Measurements from ENCODE around the gene LEMD3.

DNA sequence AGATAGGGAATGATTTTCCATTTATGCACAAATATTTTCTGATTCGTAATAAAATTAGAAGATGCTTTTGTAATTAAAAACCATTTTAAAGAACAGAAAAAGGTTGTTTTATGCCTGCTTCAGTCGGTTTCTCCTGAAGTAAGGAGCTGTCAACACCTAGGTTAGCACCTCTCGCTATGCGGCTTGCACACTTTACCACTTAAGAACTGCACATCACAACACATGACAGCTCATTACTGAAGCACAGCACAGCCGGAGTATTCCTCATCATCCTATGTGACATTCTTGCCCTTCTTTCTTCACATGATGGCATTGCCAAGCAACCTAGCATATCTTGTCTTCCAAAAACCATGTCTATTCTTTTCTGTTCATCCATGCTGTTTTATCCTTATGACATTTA, 42.9 kb upstream of the LEMD3 start:
- TF ChIP-seq, protein P1, sequence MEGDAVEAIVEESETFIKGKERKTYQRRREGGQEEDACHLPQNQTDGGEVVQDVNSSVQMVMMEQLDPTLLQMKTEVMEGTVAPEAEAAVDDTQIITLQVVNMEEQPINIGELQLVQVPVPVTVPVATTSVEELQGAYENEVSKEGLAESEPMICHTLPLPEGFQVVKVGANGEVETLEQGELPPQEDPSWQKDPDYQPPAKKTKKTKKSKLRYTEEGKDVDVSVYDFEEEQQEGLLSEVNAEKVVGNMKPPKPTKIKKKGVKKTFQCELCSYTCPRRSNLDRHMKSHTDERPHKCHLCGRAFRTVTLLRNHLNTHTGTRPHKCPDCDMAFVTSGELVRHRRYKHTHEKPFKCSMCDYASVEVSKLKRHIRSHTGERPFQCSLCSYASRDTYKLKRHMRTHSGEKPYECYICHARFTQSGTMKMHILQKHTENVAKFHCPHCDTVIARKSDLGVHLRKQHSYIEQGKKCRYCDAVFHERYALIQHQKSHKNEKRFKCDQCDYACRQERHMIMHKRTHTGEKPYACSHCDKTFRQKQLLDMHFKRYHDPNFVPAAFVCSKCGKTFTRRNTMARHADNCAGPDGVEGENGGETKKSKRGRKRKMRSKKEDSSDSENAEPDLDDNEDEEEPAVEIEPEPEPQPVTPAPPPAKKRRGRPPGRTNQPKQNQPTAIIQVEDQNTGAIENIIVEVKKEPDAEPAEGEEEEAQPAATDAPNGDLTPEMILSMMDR (IDR thresholded peaks at IDR 0.05): no peak
- TF ChIP-seq POLR2A (IDR thresholded peaks at IDR 0.05): no peak

All from uterus (tissue), 2 donors.